ENCODE data around the gene PAH.

The PAH gene

DNA sequence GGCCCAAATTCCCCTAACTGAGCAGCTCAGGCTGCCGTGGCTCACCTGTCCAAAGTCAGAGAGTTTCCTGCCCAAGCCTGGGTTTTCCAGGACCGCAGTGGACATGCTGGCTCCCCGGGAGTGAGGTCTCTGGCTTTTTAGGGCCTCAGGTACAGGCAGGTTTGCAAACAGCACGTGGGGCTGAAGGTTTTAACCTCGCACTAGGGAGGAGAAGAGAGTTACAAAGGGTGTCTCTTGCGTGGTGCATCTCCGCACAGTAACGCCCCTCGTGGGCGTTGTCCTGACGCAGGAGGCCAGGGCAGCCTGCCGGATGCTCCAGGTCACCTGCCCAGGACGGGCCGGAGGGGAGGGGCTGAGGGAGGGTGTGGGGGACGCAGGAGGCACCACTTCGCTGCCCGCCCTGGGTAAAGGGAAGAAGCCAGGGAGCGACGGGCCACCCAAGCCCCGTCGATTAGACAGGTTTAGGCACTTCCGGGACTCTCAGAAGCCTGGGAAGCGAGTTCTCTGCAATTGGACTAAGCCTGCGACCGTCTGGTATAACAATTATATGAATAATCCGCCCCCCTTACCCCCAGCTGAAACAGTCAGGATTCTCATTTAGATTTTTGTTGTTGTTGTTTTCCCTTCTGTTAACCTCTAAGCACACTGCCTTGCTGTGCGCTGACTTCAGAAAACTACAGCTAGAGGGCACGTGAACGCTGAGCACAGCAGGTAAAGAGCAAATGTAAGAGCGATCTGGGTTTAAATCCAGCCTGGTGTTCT lies at the start of gene PAH:
Gene PAH, minus strand, starts transcription at position 219 of the 762 bp plus-strand sequence. Its CDS starts 114 bp downstream, at position 105.
- no peak for DNase-seq (ENCODE audit: low read depth)

DNA sequence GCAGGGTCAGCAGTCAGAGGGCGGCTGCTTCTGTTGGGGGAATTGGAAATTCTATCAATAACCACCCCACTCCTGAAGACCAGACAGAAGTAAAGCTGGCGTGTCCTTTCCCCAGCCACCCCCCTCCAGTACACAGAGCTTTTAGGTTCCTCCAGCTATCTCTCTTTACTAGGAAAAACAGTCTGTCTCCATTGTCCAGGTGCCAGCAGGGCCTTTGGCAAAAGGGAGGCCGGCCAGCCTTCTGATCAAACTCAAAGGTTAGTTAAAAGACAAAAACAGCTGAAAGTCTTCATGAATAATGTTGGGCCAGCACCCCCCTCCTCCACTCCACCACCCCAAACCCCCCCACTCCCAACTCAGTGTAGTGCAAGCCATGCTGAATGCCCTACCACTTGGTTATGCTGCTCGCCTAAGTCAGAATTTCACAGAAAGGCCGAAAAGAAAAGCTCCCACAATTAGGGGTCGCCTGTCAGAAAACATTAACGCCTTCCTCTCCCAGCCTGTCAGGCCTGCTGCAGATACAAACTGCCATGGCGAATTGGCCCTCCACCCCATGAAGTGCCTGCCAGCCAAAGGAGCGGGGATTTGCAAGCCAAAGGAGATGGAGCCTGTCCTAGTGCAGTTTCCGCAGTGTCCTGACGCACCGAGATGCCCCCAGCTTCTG lies 49.3 kb upstream of the PAH start:
- DNase-seq (ENCODE audit: low read depth): no peak

- no peak for DNase-seq (ENCODE audit: low read depth)
Observed at GRCh38 chr12:102965281-102966155, 48.5 kb upstream of the PAH start.

- DNase-seq (ENCODE audit: low read depth): no peak
Observed at GRCh38 chr12:102964872-102965271, 47.8 kb upstream of the PAH start.

DNA sequence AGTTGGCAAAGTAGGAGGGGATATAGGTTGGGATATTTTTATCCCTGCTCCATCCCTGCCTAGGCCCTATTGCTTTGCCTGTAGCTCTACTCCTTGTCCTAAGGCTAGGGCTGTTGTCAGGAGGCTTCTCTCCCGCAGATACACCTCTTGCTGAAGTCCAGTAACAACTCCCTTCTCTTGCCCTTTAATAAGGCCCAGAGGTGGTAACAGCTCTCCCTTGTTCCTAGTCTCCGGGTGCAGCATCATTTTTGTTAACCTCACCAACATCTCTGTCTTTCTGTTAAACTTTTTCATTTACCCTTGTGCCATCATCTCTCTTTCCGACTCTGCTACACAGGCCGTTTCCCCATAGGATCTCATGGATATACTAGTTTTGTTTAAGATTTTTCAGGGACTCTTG lies 46.8 kb upstream of the PAH start:
- DNase-seq (ENCODE audit: low read depth): no peak

DNA sequence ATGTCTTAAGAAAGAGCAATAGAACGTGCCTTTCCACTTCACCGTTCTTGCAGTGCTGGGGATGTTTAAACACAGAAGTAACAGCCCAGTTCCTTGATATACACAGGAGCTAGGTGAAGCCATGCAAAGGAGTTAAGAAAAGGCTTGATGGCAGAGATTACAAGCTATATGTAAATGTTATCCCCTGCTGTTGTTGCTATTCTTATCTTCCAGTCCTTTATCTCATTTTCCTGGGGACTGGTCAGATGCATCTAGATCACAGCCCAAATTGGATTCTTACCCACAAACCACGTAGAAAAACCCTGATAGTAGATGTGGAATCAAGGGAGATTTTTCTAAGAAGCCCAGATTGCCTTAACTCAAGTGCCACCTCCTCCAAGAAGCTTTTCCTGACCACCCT lies 45.9 kb upstream of the PAH start:
- DNase-seq (ENCODE audit: low read depth): no peak

GRCh38 chr12:102962532-102962931 lies 45.5 kb upstream of the PAH start:
- DNase-seq (ENCODE audit: low read depth): no peak

- no peak for DNase-seq (ENCODE audit: low read depth)
Observed at GRCh38 chr12:102961466-102961855, 44.4 kb upstream of the PAH start.

GRCh38 chr12:102960766-102961465 lies 43.9 kb upstream of the PAH start:
- no peak for DNase-seq (ENCODE audit: low read depth)

- DNase-seq (ENCODE audit: low read depth): no peak
Observed at GRCh38 chr12:102959391-102959790, 42.3 kb upstream of the PAH start.

GRCh38 chr12:102958830-102959176 lies 41.8 kb upstream of the PAH start:
- DNase-seq (ENCODE audit: low read depth): no peak

GRCh38 chr12:102958073-102958829 lies 41.2 kb upstream of the PAH start:
- no peak for DNase-seq (ENCODE audit: low read depth)

- DNase-seq (ENCODE audit: low read depth): no peak
Observed at GRCh38 chr12:102957339-102958050, 40.5 kb upstream of the PAH start, which contains the start of gene ASCL1. Gene ASCL1 (plus strand): TSS chr12:102957674. CDS start chr12:102958245, 571 bp downstream.

- DNase-seq (ENCODE audit: low read depth): no peak
Observed at GRCh38 chr12:102956738-102957327, 39.8 kb upstream of the PAH start.

DNA sequence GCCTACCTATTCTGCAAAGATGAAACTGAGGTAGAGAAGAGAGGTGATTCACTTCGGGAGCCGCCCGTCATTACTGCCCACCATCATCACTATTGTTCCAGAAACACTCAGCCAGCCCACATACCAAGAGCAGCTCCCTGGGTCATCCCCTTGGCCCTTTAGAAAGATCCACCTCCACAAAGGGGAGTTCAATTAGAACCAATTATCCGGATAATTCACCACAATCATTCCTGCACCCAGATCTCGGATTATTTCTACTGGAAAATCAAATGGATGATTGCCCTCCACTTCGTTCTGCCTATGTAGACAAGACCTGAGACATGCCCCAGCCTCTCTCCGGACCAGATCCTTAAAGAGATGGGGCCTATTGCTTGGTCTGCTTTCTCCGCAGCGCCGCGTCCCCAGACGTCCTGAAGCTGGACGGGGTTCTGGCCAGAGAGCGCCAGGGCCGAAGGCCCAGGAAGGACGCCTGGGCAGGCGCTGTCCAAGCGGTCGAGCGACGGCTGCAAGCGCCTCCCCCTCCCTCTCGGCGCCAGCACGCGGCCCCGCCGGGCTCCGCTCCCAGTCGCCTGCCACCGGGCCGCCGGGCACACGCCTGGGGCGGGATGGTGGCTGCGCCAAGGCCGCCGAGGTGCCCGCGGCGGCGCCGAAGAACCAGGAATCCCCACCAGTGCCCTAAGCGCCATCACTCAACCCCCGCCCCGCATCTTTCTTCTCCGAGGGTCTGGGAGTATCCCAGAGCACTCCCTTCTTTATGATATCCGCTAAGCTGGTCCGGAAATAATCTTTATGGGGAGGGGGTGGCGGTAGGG lies 39.1 kb upstream of the PAH start:
- no peak for DNase-seq (ENCODE audit: low read depth)

- no peak for DNase-seq (ENCODE audit: low read depth)
Observed at GRCh38 chr12:102954134-102954533, 37.1 kb upstream of the PAH start.

DNA sequence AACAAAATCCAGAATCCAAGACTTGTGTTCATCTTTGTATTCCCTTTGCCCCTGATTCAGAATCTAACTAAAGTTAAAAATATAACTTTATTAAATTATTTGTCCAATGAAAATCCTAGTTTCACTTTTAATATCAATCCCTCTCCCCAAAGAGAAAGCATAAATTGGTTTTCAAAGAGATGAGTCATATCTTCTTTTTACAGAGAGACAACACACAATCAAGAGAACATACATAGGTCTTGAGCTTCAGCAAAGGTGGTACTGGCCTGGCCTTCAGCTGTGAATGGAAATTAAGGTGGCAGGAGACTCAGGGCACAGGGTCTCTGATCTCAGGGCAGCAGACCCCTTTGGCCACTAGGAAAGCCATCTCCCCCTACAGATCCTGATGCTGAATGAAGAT lies 36.2 kb upstream of the PAH start:
- DNase-seq (ENCODE audit: low read depth): no peak

DNA sequence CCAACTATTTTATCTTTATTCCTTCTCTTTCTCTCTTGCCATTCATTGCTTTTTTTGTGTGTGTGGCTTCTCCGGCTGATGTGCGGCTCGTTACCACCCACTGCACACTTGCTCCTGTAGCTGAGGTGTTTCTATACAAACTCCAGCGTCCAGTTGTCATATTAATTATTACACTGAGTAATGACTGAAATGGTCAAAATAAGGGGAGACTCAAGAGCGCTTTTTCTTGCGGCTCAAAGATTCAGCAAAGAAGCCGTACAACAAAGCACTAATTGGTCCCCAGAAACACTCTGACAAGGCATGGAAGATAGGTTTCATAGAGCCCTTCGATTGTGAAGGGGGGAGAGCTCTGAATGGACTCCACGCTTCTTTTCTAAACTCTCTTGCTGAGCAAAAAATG lies 34.8 kb upstream of the PAH start:
- no peak for DNase-seq (ENCODE audit: low read depth)

- DNase-seq (ENCODE audit: low read depth): no peak
Observed at GRCh38 chr12:102950950-102951619, 34.0 kb upstream of the PAH start.

All from activated T-helper 1 cell treated with Interleukin-2 at 50 U/mL for 16 hours (primary cell).